Activated B cell treated with CpG ODN at 0.5 μM for 24 hours (primary cell): ENCODE data around the gene CLMN. TPM values are rescaled to one million over a fixed set of nuclear protein-coding genes. Genes with fewer than 3 reads are reported as not detected.
"Not testable (repeated sequence)": the region's sequence is repeated elsewhere in the genome, so short reads cannot be mapped to it uniquely, and the experiment has no call there.

Experiments used
- ATAC-seq: fragments of 200-7000 bp; cut with Tn5 transposase; one replicate; pipeline ENCODE4 v1.10.0; 2021; ENCODE audit warnings: low read depth, mild to moderate bottlenecking, moderate library complexity
- CTCF ChIA-PET: fragments of 350-600 bp; sonication (Branson Sonifier 250); formaldehyde crosslinking; loops from one replicate; lab custom pipeline; 2021; ENCODE audit warnings: antibody characterized with exemption; lab: Charles Lee
- POLR2A ChIA-PET: fragments of 350-600 bp; sonication (Branson Sonifier 250); formaldehyde crosslinking; loops from one replicate; lab custom pipeline; 2021; ENCODE audit warnings: antibody characterized with exemption; lab: Charles Lee
- DNase-seq: peaks from one replicate; pipeline ENCODE4 v3.0.0; 2022
- H3K27ac Mint-ChIP-seq: one replicate; pipeline ENCODE4 v1.8.0; 2020; ENCODE audit warnings: mixed read lengths
- H3K27me3 Mint-ChIP-seq: one replicate; pipeline ENCODE4 v1.8.0; 2021; ENCODE audit warnings: mixed read lengths
- H3K36me3 Mint-ChIP-seq: one replicate; pipeline ENCODE4 v1.8.0; 2021; ENCODE audit warnings: low read depth, mixed read lengths
- H3K4me1 Mint-ChIP-seq: one replicate; pipeline ENCODE4 v1.8.0; 2021; ENCODE audit warnings: mixed read lengths
- H3K4me3 Mint-ChIP-seq: one replicate; pipeline ENCODE4 v1.8.0; 2020; ENCODE audit warnings: mild to moderate bottlenecking, mixed read lengths
- H3K9me3 Mint-ChIP-seq: one replicate; pipeline ENCODE4 v1.8.0; 2020; ENCODE audit warnings: mixed read lengths
- CTCF ChIP-seq: fragments of 200-600 bp; IDR thresholded peaks from one replicate; pipeline ENCODE4 v1.8.0; 2022; ENCODE audit warnings: antibody characterized with exemption, mild to moderate bottlenecking
- intact Hi-C: fragments of 100-400 bp; cut with micrococcal nuclease; formaldehyde crosslinking; loops from one replicate; pipeline ENCODE4 v1.15.1; 2024
- total RNA-seq: library from RNA; stranded (reverse); gene quantifications from 2 replicates; pipeline ENCODE4 v1.2.3, GENCODE V29; 2022

CLMN gene
- total RNA-seq, 1 donor from 2014 or later, result 23.9 TPM

DNA sequence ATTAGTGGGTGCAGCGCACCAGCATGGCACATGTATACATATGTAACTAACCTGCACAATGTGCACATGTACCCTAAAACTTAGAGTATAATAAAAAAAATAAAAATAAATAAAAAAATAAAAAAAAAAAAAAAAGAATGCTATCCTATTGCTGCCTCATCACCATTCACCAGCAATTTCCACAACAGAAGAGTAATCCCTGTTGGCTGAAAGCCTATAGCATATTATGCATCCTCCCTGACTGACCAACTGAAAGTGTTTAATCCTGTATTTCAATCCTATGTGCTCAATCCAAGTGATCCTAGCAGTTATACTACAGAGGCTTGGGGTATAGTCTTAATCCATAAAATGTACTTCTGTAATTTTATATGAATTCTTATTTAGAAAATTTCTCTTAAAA is 180.8 kb downstream of the CLMN start:
- Mint-ChIP-seq H3K36me3 (peaks cover 24% of the 10 kb centered on the region), H3K27me3 (no peaks in the 10 kb centered on the region), H3K4me1 (peaks cover 77% of the 10 kb centered on the region), H3K27ac (no peak overlapping the region), H3K9me3 (no peaks in the 10 kb centered on the region), H3K4me3 (no peak overlapping the region)
- no peak for ATAC-seq
- no peak for DNase-seq
- ChIA-PET POLR2A (interaction anchor here (0.7 kb wide), 1 partner anchor 366 kb away, joined by 3 read pairs; no protein-coding TSS in a partner anchor), CTCF (no interaction called here)
- intact Hi-C loops, result no loop called here
- TF ChIP-seq CTCF, result no peak

DNA sequence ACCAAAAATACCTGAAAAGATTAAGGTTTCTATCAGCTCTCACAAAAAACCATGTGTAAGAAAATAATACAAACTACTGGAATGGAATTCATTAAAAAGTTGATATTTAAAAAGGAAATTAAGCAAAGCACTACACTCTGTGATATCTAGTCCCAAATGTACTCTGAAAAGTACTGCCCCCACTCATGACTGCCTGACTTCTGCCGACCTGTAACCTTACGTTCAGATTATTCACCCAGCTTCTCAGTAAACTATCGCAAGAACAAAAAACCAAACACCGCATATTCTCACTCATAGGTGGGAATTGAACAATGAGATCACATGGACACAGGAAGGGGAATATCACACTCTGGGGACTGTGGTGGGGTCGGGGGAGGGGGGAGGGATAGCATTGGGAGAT is 181.3 kb downstream of the CLMN start:
- ChIA-PET POLR2A (interaction anchor here (0.7 kb wide), 1 partner anchor 366 kb away, joined by 3 read pairs; no protein-coding TSS in a partner anchor), CTCF (interaction anchor here (0.7 kb wide), 1 partner anchor 85 kb away, joined by 3 read pairs; no protein-coding TSS in a partner anchor)
- DNase-seq, H3K9me3 Mint-ChIP-seq, H3K4me3 Mint-ChIP-seq, ATAC-seq, intact Hi-C loops, H3K27me3 Mint-ChIP-seq: not testable (repeated sequence)
- Mint-ChIP-seq H3K27ac (peak overlapping the region; percentile 5), H3K4me1 (peaks cover 72% of the 10 kb centered on the region), H3K36me3 (peaks cover 25% of the 10 kb centered on the region)

- Mint-ChIP-seq H3K27ac (no peak overlapping the region), H3K36me3 (peaks cover 32% of the 10 kb centered on the region), H3K9me3 (no peaks in the 10 kb centered on the region), H3K27me3 (no peaks in the 10 kb centered on the region), H3K4me3 (no peak overlapping the region), H3K4me1 (peaks cover 66% of the 10 kb centered on the region)
- no peak for TF ChIP-seq CTCF
- ChIA-PET CTCF (interaction anchor here (0.7 kb wide), 1 partner anchor 86 kb away, joined by 3 read pairs; no protein-coding TSS in a partner anchor), POLR2A (interaction anchor here (0.7 kb wide), 2 partner anchors 18 to 20 kb away, joined by 3 read pairs; no protein-coding TSS in a partner anchor)
- ATAC-seq, result no peak
- intact Hi-C loops, result no loop called here
- DNase-seq, result no peak
These were observed 181.9 kb downstream of the CLMN start for GRCh38 chr14:95137804-95138167.

DNA sequence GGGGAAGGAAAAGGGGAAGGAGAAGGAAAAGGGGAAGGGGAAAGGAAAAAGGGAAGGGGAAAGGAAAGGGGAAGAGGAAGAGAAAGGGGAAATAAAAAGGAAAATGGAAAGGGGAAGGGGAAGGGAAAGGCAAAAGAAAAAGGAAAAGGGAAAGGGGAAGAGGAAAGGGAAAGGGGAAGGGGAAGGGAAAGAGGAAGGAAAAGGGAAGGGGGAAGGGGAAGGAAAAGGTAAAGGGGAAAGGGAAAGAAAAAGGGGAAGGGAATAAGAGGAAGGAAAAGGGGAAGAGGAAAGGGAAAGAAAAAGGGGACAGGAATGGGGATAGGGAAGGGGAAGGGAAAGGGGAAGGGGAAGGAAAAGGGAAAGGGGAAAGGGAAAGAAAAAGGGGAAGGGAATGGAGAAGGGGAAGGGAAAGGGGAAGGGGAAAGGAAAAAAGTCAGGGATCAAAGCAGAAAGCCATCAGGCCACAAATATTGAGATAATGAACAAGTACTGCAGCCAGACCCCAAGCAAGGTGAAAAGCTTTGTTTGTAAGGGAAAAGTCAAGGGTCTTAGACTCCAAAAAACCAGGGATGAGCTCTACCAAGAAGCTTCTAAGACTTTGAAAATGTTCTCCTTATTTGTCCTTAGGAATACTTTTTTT is 182.4 kb downstream of the CLMN start:
- POLR2A ChIA-PET, result interaction anchor here (0.7 kb wide), 2 partner anchors 19 to 21 kb away, joined by 3 read pairs; no protein-coding TSS in a partner anchor

GRCh38 chr14:95136631-95137030 is 183.1 kb downstream of the CLMN start:
- POLR2A ChIA-PET, result no interaction called here
- H3K4me1 Mint-ChIP-seq, result peaks cover 54% of the 10 kb centered on the region
- H3K9me3 Mint-ChIP-seq, result no peaks in the 10 kb centered on the region
- H3K27ac Mint-ChIP-seq, result no peak overlapping the region
- H3K27me3 Mint-ChIP-seq, result no peaks in the 10 kb centered on the region
- no peak for DNase-seq
- no peak for TF ChIP-seq CTCF
- no peak overlapping the region for H3K4me3 Mint-ChIP-seq
- CTCF ChIA-PET, result interaction anchor here (0.7 kb wide), 1 partner anchor 96 kb away, joined by 5 read pairs; no protein-coding TSS in a partner anchor
- intact Hi-C loops, result no loop called here
- peaks cover 42% of the 10 kb centered on the region for H3K36me3 Mint-ChIP-seq
- ATAC-seq, result no peak

More for the DNA sequence above, 182.4 kb downstream of the CLMN start:
- DNase-seq, result no peak
- peaks cover 61% of the 10 kb centered on the region for H3K4me1 Mint-ChIP-seq
- H3K27ac Mint-ChIP-seq, result no peak overlapping the region
- H3K36me3 Mint-ChIP-seq, result peaks cover 37% of the 10 kb centered on the region
- no peak overlapping the region for H3K4me3 Mint-ChIP-seq
- ATAC-seq, result no peak
- no peaks in the 10 kb centered on the region for H3K27me3 Mint-ChIP-seq
- CTCF ChIA-PET, result no interaction called here
- intact Hi-C loops, result no loop called here
- TF ChIP-seq CTCF, result no peak
- H3K9me3 Mint-ChIP-seq, result no peaks in the 10 kb centered on the region
